Uterus (tissue), 2 donors: ENCODE measurements around the gene PDGFB.

Source experiments
- CTCF ChIP-seq, 4 experiments: fragments of 200-600 bp in 2 of 4; fragments of 450-650 bp in 2 of 4; sonication (generic) in 2 of 4; IDR thresholded peaks; one replicate each; pipeline ENCODE4 v1.5.1; 2016 to 2019; ENCODE audit warnings: antibody characterized with exemption in 4 of 4, mild to moderate bottlenecking in 2 of 4, moderate library complexity in 1 of 4
- POLR2A ChIP-seq, 2 donors: fragments of 450-650 bp; IDR thresholded peaks; one replicate each; pipeline ENCODE4 v1.6.1; 2016; ENCODE audit warnings: antibody characterized with exemption in 2 of 2, mild to moderate bottlenecking in 1 of 2, moderate library complexity in 1 of 2

- TF ChIP-seq CTCF (IDR thresholded peaks at IDR 0.05) (no peak), POLR2A (IDR thresholded peaks at IDR 0.05) (no peak)
Observed at GRCh38 chr22:39173787-39174497, 70.8 kb downstream of the PDGFB start.
